B cell (primary cell): ENCODE results near the gene MAPT. TPM values are rescaled to one million over a fixed set of nuclear protein-coding genes. Genes with fewer than 3 reads are reported as not detected.

ENCODE experiments used
- ATAC-seq: fragments of 200-7000 bp; cut with Tn5 transposase; one replicate; pipeline ENCODE4 v1.10.0; 2021; ENCODE audit warnings: low read depth, mild to moderate bottlenecking, moderate number of reproducible peaks, moderate library complexity
- CTCF ChIA-PET: fragments of 350-600 bp; sonication (Branson Sonifier 250); formaldehyde crosslinking; loops from one replicate; lab custom pipeline; 2021; ENCODE audit warnings: antibody characterized with exemption, inconsistent platforms; lab: Charles Lee
- POLR2A ChIA-PET: fragments of 350-600 bp; sonication (Branson Sonifier 250); formaldehyde crosslinking; loops from one replicate; lab custom pipeline; 2021; ENCODE audit warnings: antibody characterized with exemption; lab: Charles Lee
- DNase-seq: peaks from one replicate; pipeline ENCODE4 v3.0.0; 2013
- H2AFZ ChIP-seq: 2 replicates; pipeline ENCODE4 v1.6.1; 2012; ENCODE audit warnings: mild to moderate bottlenecking, low read depth, low read length; ENCODE audit not compliant: insufficient read depth, poor library complexity, severe bottlenecking
- H3K27ac ChIP-seq, 2 donors: 1 replicate in 1 of 2; 2 replicates in 1 of 2; pipeline ENCODE4 v1.5.1; 2012 to 2013; ENCODE audit warnings: low read length in 2 of 2, mild to moderate bottlenecking in 2 of 2, moderate library complexity in 1 of 2
- H3K27me3 ChIP-seq, 4 experiments: fragments of 200-600 bp in 1 of 4; sonication (generic) in 1 of 4; replicated peaks in 1 of 4; 1 replicate in 2 of 4; 2 replicates in 2 of 4; pipeline versions ENCODE4 v1.6.1 to v1.7.0; 2013 to 2016; ENCODE audit warnings: low read length in 3 of 4, mild to moderate bottlenecking in 2 of 4, mixed read lengths in 1 of 4, moderate library complexity in 1 of 4; ENCODE audit not compliant: insufficient read depth in 4 of 4, control insufficient read depth in 3 of 4; ENCODE audit errors: control extremely low read depth in 1 of 4
- H3K36me3 ChIP-seq, 2 experiments: replicated peaks in 1 of 2; 1 replicate in 1 of 2; 2 replicates in 1 of 2; pipeline versions ENCODE4 v1.6.1 to v1.7.1; 2013; ENCODE audit warnings: low read length in 1 of 2; ENCODE audit not compliant: insufficient read depth in 2 of 2, control insufficient read depth in 1 of 2; ENCODE audit errors: control extremely low read depth in 1 of 2, extremely low read depth in 1 of 2
- H3K4me1 ChIP-seq, 2 donors: fragments of 200-600 bp in 1 of 2; sonication (generic) in 1 of 2; 1 replicate in 1 of 2; 2 replicates in 1 of 2; pipeline versions ENCODE4 v1.5.1 to v1.6.1; 2013 to 2017; ENCODE audit warnings: low read length in 2 of 2; ENCODE audit not compliant: control insufficient read depth in 2 of 2, insufficient read depth in 2 of 2
- H3K4me2 ChIP-seq: replicated peaks from 2 replicates; pipeline ENCODE3; 2012; ENCODE audit warnings: mild to moderate bottlenecking, low read depth, low read length; ENCODE audit not compliant: poor library complexity, severe bottlenecking
- H3K4me3 ChIP-seq, 5 experiments: fragments of 200-600 bp in 1 of 5; sonication (generic) in 1 of 5; 1 replicate in 3 of 5; 2 replicates in 2 of 5; pipeline versions ENCODE4 v1.5.1 to v1.7.0; 2011 to 2016; ENCODE audit warnings: low read length in 4 of 5, mild to moderate bottlenecking in 4 of 5, low read depth in 2 of 5, control low read depth in 1 of 5, moderate library complexity in 1 of 5; ENCODE audit not compliant: insufficient read depth in 1 of 5; ENCODE audit errors: control extremely low read depth in 1 of 5, extremely low read depth in 1 of 5
- H3K79me2 ChIP-seq: fragments of 200-600 bp; sonication (generic); one replicate; pipeline ENCODE4 v1.6.0; 2016; ENCODE audit warnings: low read length; ENCODE audit not compliant: control insufficient read depth, insufficient read depth
- H3K9ac ChIP-seq: fragments of 200-600 bp; sonication (generic); 2 replicates; pipeline ENCODE4 v1.6.1; 2017; ENCODE audit warnings: mild to moderate bottlenecking, low read length, moderate library complexity
- H3K9me3 ChIP-seq, 3 donors: one replicate each; pipeline versions ENCODE4 v1.6.1 to v1.7.1; 2013; ENCODE audit warnings: low read length in 2 of 3; ENCODE audit not compliant: control insufficient read depth in 2 of 3, insufficient read depth in 1 of 3; ENCODE audit errors: control extremely low read depth in 1 of 3
- H4K20me1 ChIP-seq: 2 replicates; pipeline ENCODE4 v1.6.0; 2012; ENCODE audit warnings: mild to moderate bottlenecking, low read length; ENCODE audit not compliant: insufficient read depth, control insufficient read depth, poor library complexity, severe bottlenecking
- H3K27ac Mint-ChIP-seq: one replicate; pipeline ENCODE4 v1.8.0; 2021; ENCODE audit warnings: mixed read lengths
- H3K27me3 Mint-ChIP-seq: one replicate; pipeline ENCODE4 v1.8.0; 2021; ENCODE audit warnings: mixed read lengths
- H3K4me1 Mint-ChIP-seq: one replicate; pipeline ENCODE4 v1.8.0; 2021; ENCODE audit warnings: mixed read lengths
- H3K4me3 Mint-ChIP-seq: one replicate; pipeline ENCODE4 v1.8.0; 2021; ENCODE audit warnings: mixed read lengths
- H3K9me3 Mint-ChIP-seq: one replicate; pipeline ENCODE4 v1.8.0; 2022; ENCODE audit warnings: mixed read lengths; ENCODE audit not compliant: insufficient read depth
- CTCF ChIP-seq: fragments of 200-600 bp; IDR thresholded peaks from one replicate; pipeline ENCODE4 v1.8.0; 2022; ENCODE audit warnings: antibody characterized with exemption, mild to moderate bottlenecking
- EZH2 ChIP-seq: IDR thresholded peaks from 2 replicates; pipeline ENCODE4 v1.6.1; 2012; ENCODE audit warnings: borderline replicate concordance, low read depth, mild to moderate bottlenecking, moderate library complexity, low read length; ENCODE audit not compliant: insufficient read depth, poor library complexity, severe bottlenecking
- WGBS: methylation state at CpG from one replicate; pipeline ENCODE4 v1.1.5; 2013; ENCODE audit warnings: missing lambda C conversion rate; ENCODE audit not compliant: insufficient coverage; 5-methylcytosine and 5-hydroxymethylcytosine counted together
- intact Hi-C: fragments of 100-400 bp; cut with micrococcal nuclease; formaldehyde crosslinking; loops from one replicate; pipeline ENCODE4 v1.10.0; 2022
- polyA plus RNA-seq: library from polyadenylated mRNA; depleted of rRNA; stranded (reverse); fragments of >200 nt; gene quantifications from 2 replicates; pipeline ENCODE4 v1.2.3, GENCODE V29; 2012
- total RNA-seq, 2 donors: library from RNA; stranded (reverse); fragments of 120-200 nt in 1 of 2; gene quantifications; 1 replicate in 1 of 2; 2 replicates in 1 of 2; pipeline versions ENCODE4 v1.2.3 to v1.2.4, GENCODE V29; 2013 to 2022

MAPT gene
- total and polyA plus RNA-seq, 2 donors (not counting 1 experiment from before 2014, with no cell fraction given) = 0.13 to 0.20 TPM

DNA sequence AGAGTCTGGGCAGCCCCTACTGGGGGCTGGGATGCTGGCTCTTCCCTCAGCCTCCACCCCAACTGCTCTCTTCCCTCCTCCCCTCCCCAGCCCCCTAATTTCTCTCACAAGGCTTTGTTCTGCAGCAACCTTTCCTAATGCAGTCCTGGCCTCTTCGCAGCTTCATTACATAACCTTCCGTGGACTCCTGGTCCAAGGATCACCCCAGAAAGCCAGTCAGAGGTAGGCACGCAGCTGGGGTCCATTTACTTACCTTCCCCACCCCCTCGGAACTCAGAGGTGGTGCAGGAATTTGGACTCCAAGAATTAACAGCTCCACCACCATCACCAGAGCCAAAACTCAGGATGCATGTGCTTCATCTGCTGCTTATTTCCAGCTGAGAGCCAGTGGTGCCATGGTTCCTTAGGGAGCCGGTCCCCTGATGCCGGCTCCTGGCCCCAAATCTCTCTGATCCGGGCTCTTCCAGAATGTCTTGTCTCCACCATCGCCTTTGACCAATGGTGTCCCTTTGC is 40.9 kb downstream of the MAPT start:
- ATAC-seq (no peak), DNase-seq (no peak)
- no peak overlapping the region for H3K4me2 ChIP-seq
- no peaks in the 10 kb centered on the region for H4K20me1 ChIP-seq
- WGBS = 86% methylated on average over 8 of the region's 8 CpGs
- TF ChIP-seq EZH2 (no peak), CTCF (no peak)
- Mint-ChIP-seq H3K9me3 (no peaks in the 10 kb centered on the region), H3K4me1 (no peaks in the 10 kb centered on the region), H3K4me3 (no peak overlapping the region), H3K27me3 (peaks cover 37% of the 10 kb centered on the region), H3K27ac (no peak overlapping the region)
- CTCF ChIA-PET = no interaction called here
- H3K36me3 ChIP-seq = no peaks in the 10 kb centered on the region
- no peaks in the 10 kb centered on the region for H3K9me3 ChIP-seq
- H2AFZ ChIP-seq = no peak overlapping the region
- H3K4me1 ChIP-seq = no peaks in the 10 kb centered on the region
- intact Hi-C loops = no loop called here
- no peak overlapping the region for H3K27ac ChIP-seq
- H3K9ac ChIP-seq = no peak overlapping the region
- no peak overlapping the region for H3K4me3 ChIP-seq
- H3K79me2 ChIP-seq = no peaks in the 10 kb centered on the region
- H3K27me3 ChIP-seq = peaks cover 0 to 12% (median 1%) of the 10 kb centered on the region in 4 experiments
- POLR2A ChIA-PET = no interaction called here

- H3K4me3 ChIP-seq = no peak overlapping the region
- H3K36me3 ChIP-seq = no peaks in the 10 kb centered on the region
- Mint-ChIP-seq H3K4me1 (no peaks in the 10 kb centered on the region), H3K27me3 (peaks cover 35% of the 10 kb centered on the region), H3K9me3 (no peaks in the 10 kb centered on the region), H3K4me3 (no peak overlapping the region), H3K27ac (no peak overlapping the region)
- DNase-seq = no peak
- ChIA-PET POLR2A (no interaction called here), CTCF (no interaction called here)
- TF ChIP-seq EZH2 (no peak), CTCF (no peak)
- no peak overlapping the region for H3K4me2 ChIP-seq
- no peak overlapping the region for H2AFZ ChIP-seq
- 95% methylated on average over 10 of the region's 10 CpGs for WGBS
- no peaks in the 10 kb centered on the region for H3K79me2 ChIP-seq
- ATAC-seq = no peak
- H3K4me1 ChIP-seq = no peaks in the 10 kb centered on the region
- H3K9ac ChIP-seq = no peak overlapping the region
- H3K9me3 ChIP-seq = no peaks in the 10 kb centered on the region
- H4K20me1 ChIP-seq = no peaks in the 10 kb centered on the region
- H3K27me3 ChIP-seq = peaks cover 0 to 16% (median 2%) of the 10 kb centered on the region in 4 experiments
- intact Hi-C loops = no loop called here
- no peak overlapping the region for H3K27ac ChIP-seq
Observed at GRCh38 chr17:45935710-45936509, 41.6 kb downstream of the MAPT start.
